SK-N-SH treated with all-trans-retinoic acid at 6 μM for 48 hours (cell line): ENCODE results near the gene IFT172.

Experiments
- ATAC-seq: fragments of 200-7000 bp; cut with Tn5 transposase; 3 replicates; pipeline ENCODE4 v1.9.1; 2020; ENCODE audit warnings: mild to moderate bottlenecking, moderate library complexity
- ARNTL ChIP-seq: fragments of 450-650 bp; formaldehyde crosslinking; IDR thresholded peaks from 2 replicates; pipeline ENCODE4 v1.5.0; 2020; ENCODE audit warnings: low read depth, mild to moderate bottlenecking, moderate library complexity, borderline replicate concordance
- BACH2 ChIP-seq: fragments of 250-450 bp; sonication (Bioruptor Pico); IDR thresholded peaks from 2 replicates; pipeline ENCODE4 v1.9.0; 2021; ENCODE audit warnings: mild to moderate bottlenecking, borderline replicate concordance
- CREB5 ChIP-seq: fragments of 250-450 bp; sonication (Bioruptor Pico); IDR thresholded peaks from 2 replicates; pipeline ENCODE4 v1.5.1; 2020; ENCODE audit warnings: low read depth, mild to moderate bottlenecking, moderate library complexity
- CSDC2 ChIP-seq: fragments of 250-450 bp; sonication (Bioruptor Pico); IDR thresholded peaks from 2 replicates; pipeline ENCODE4 v1.5.0; 2020; ENCODE audit warnings: mild to moderate bottlenecking, moderate library complexity
- GLIS3 ChIP-seq: fragments of 250-450 bp; sonication (Bioruptor Pico); IDR thresholded peaks from 2 replicates; pipeline ENCODE4 v1.5.0; 2020; ENCODE audit warnings: mild to moderate bottlenecking, moderate library complexity
- ISL1 ChIP-seq: fragments of 250-450 bp; sonication (Bioruptor Pico); IDR thresholded peaks from 2 replicates; pipeline ENCODE4 v2.1.2; 2022; ENCODE audit warnings: mild to moderate bottlenecking, moderate library complexity
- OSR1 ChIP-seq: fragments of 250-450 bp; sonication (Bioruptor Pico); IDR thresholded peaks from 2 replicates; pipeline ENCODE4 v1.8.0; 2022; ENCODE audit warnings: moderate library complexity, mild to moderate bottlenecking, inconsistent platforms
- PATZ1 ChIP-seq: fragments of 250-450 bp; sonication (Bioruptor Pico); IDR thresholded peaks from 2 replicates; pipeline ENCODE4 v1.8.0; 2020; ENCODE audit warnings: mild to moderate bottlenecking, moderate library complexity, borderline replicate concordance
- POU6F1 ChIP-seq: fragments of 250-450 bp; sonication (Bioruptor Pico); IDR thresholded peaks from 2 replicates; pipeline ENCODE4 v1.8.0; 2021; ENCODE audit warnings: low read depth, mild to moderate bottlenecking, moderate library complexity, borderline replicate concordance
- PPARA ChIP-seq: fragments of 250-450 bp; sonication (Bioruptor Pico); IDR thresholded peaks from 2 replicates; pipeline ENCODE4 v1.5.0; 2020; ENCODE audit warnings: mild to moderate bottlenecking, borderline replicate concordance
- RARB ChIP-seq: fragments of 250-450 bp; sonication (Bioruptor Pico); IDR thresholded peaks from 2 replicates; pipeline ENCODE4 v1.8.0; 2021; ENCODE audit warnings: mild to moderate bottlenecking, moderate library complexity
- TCF4 ChIP-seq: fragments of 250-450 bp; sonication (Bioruptor Pico); IDR thresholded peaks from 2 replicates; pipeline ENCODE4 v1.8.0; 2021; ENCODE audit warnings: mild to moderate bottlenecking, moderate library complexity, borderline replicate concordance
- TOX ChIP-seq: fragments of 250-450 bp; sonication (Bioruptor Pico); IDR thresholded peaks from 2 replicates; pipeline ENCODE4 v1.8.0; 2021; ENCODE audit warnings: mild to moderate bottlenecking, moderate library complexity, borderline replicate concordance
- ZC3H10 ChIP-seq: fragments of 250-450 bp; sonication (Bioruptor Pico); IDR thresholded peaks from 2 replicates; pipeline ENCODE4 v1.5.1; 2021; ENCODE audit warnings: mild to moderate bottlenecking, moderate library complexity
- ZFP3 ChIP-seq: fragments of 250-450 bp; sonication (Bioruptor Pico); IDR thresholded peaks from 2 replicates; pipeline ENCODE4 v1.5.0; 2020; ENCODE audit warnings: mild to moderate bottlenecking, moderate library complexity
- ZFP30 ChIP-seq: fragments of 450-650 bp; formaldehyde crosslinking; IDR thresholded peaks from 2 replicates; pipeline ENCODE4 v1.5.0; 2022; ENCODE audit warnings: mild to moderate bottlenecking, moderate library complexity
- ZNF565 ChIP-seq: fragments of 450-650 bp; formaldehyde crosslinking; conservative IDR thresholded peaks from 2 replicates; pipeline ENCODE4 v1.5.0; 2020; ENCODE audit warnings: low read depth, mild to moderate bottlenecking, moderate library complexity
- ZNF70 ChIP-seq: fragments of 450-650 bp; formaldehyde crosslinking; IDR thresholded peaks from 2 replicates; pipeline ENCODE4 v1.5.0; 2020; ENCODE audit warnings: mild to moderate bottlenecking, moderate library complexity
- ZNF8 ChIP-seq: fragments of 450-650 bp; formaldehyde crosslinking; IDR thresholded peaks from 2 replicates; pipeline ENCODE4 v1.5.0; 2020; ENCODE audit warnings: mild to moderate bottlenecking, moderate library complexity
- TF ChIP-seq, protein P1 (sequence below): fragments of 250-450 bp; sonication (Bioruptor Pico); IDR thresholded peaks from 2 replicates; pipeline ENCODE4 v1.5.1; 2021; ENCODE audit warnings: mild to moderate bottlenecking, moderate library complexity
- TF ChIP-seq, protein P2 (sequence below): fragments of 250-450 bp; sonication (Bioruptor Pico); IDR thresholded peaks from 2 replicates; pipeline ENCODE4 v1.5.0; 2020; ENCODE audit warnings: mild to moderate bottlenecking, moderate library complexity

Gene IFT172

GRCh38 chr2:27445155-27445554, 44.4 kb downstream of the IFT172 start:
- no peak for ATAC-seq
- no peak for TF ChIP-seq GLIS3 (CRISPR knock-in tag)
- no peak for TF ChIP-seq PATZ1 (CRISPR knock-in tag)
- no peak for TF ChIP-seq TCF4
- TF ChIP-seq RARB = no peak
- TF ChIP-seq ZNF565 (CRISPR knock-in tag) = no peak
- TF ChIP-seq ZFP30 (CRISPR knock-in tag) = no peak
- no peak for TF ChIP-seq TOX (CRISPR knock-in tag)
- TF ChIP-seq PPARA (CRISPR knock-in tag) = no peak

GRCh38 chr2:27442920-27443282, 46.6 kb downstream of the IFT172 start:
- peak; percentile 13 for ATAC-seq
- no peak for TF ChIP-seq PPARA (CRISPR knock-in tag)
- TF ChIP-seq CREB5 (CRISPR knock-in tag) = no peak
- TF ChIP-seq ZFP30 (CRISPR knock-in tag) = no peak
- TF ChIP-seq ZNF565 (CRISPR knock-in tag) = no peak
- no peak for TF ChIP-seq ZC3H10 (CRISPR knock-in tag)
- no peak for TF ChIP-seq CSDC2 (CRISPR knock-in tag)
- TF ChIP-seq TCF4 = no peak

GRCh38 chr2:27441958-27442919, 47.3 kb downstream of the IFT172 start, which contains the start of gene KRTCAP3:
TSS of gene KRTCAP3 (plus strand) at chr2:27442381. CDS start at chr2:27442413, 32 bp downstream.
- TF ChIP-seq ZFP30 (CRISPR knock-in tag) (no peak), ZC3H10 (CRISPR knock-in tag) (no peak), ZNF70 (CRISPR knock-in tag) (no peak), BACH2 (CRISPR knock-in tag) (no peak), RARB (no peak), ARNTL (no peak)
- TF ChIP-seq, protein P1, sequence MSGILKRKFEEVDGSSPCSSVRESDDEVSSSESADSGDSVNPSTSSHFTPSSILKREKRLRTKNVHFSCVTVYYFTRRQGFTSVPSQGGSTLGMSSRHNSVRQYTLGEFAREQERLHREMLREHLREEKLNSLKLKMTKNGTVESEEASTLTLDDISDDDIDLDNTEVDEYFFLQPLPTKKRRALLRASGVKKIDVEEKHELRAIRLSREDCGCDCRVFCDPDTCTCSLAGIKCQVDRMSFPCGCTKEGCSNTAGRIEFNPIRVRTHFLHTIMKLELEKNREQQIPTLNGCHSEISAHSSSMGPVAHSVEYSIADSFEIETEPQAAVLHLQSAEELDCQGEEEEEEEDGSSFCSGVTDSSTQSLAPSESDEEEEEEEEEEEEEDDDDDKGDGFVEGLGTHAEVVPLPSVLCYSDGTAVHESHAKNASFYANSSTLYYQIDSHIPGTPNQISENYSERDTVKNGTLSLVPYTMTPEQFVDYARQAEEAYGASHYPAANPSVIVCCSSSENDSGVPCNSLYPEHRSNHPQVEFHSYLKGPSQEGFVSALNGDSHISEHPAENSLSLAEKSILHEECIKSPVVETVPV = no peak
- ATAC-seq = no peak; the same call in 2 of the 3 replicates

- ATAC-seq = no peak
- TF ChIP-seq CSDC2 (CRISPR knock-in tag) (no peak), POU6F1 (no peak), ZNF8 (no peak), TOX (CRISPR knock-in tag) (no peak), ZNF565 (CRISPR knock-in tag) (no peak), ISL1 (CRISPR knock-in tag) (no peak), ZFP3 (CRISPR knock-in tag) (no peak), ARNTL (no peak), OSR1 (CRISPR knock-in tag) (no peak), BACH2 (CRISPR knock-in tag) (no peak)
- TF ChIP-seq, protein P1 = no peak
- TF ChIP-seq, protein P2, sequence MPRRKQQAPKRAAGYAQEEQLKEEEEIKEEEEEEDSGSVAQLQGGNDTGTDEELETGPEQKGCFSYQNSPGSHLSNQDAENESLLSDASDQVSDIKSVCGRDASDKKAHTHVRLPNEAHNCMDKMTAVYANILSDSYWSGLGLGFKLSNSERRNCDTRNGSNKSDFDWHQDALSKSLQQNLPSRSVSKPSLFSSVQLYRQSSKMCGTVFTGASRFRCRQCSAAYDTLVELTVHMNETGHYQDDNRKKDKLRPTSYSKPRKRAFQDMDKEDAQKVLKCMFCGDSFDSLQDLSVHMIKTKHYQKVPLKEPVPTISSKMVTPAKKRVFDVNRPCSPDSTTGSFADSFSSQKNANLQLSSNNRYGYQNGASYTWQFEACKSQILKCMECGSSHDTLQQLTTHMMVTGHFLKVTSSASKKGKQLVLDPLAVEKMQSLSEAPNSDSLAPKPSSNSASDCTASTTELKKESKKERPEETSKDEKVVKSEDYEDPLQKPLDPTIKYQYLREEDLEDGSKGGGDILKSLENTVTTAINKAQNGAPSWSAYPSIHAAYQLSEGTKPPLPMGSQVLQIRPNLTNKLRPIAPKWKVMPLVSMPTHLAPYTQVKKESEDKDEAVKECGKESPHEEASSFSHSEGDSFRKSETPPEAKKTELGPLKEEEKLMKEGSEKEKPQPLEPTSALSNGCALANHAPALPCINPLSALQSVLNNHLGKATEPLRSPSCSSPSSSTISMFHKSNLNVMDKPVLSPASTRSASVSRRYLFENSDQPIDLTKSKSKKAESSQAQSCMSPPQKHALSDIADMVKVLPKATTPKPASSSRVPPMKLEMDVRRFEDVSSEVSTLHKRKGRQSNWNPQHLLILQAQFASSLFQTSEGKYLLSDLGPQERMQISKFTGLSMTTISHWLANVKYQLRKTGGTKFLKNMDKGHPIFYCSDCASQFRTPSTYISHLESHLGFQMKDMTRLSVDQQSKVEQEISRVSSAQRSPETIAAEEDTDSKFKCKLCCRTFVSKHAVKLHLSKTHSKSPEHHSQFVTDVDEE (CRISPR knock-in tag) = no peak
Measured at GRCh38 chr2:27441226-27441926, 48.2 kb downstream of the IFT172 start.
